Activated CD4-positive, alpha-beta T cell treated with anti-CD3 and anti-CD28 coated beads, Interleukin-2, amount 10 ng/mL, durations not matched to agents 24 days and 14 days (primary cell): Measurements from ENCODE around the gene OR7C1. TPM values are rescaled to one million over a fixed set of nuclear protein-coding genes. Genes with fewer than 3 reads are reported as not detected.
"Not testable (repeated sequence)": the region's sequence is repeated elsewhere in the genome, so short reads cannot be mapped to it uniquely, and the experiment has no call there.

Source experiments
- DNase-seq: peaks from one replicate; pipeline ENCODE4 v3.0.0; 2022
- H3K27ac Mint-ChIP-seq: one replicate; pipeline ENCODE4 v1.8.0; 2022; ENCODE audit warnings: mild to moderate bottlenecking, mixed read lengths
- H3K27me3 Mint-ChIP-seq: one replicate; pipeline ENCODE4 v1.8.0; 2022; ENCODE audit warnings: mixed read lengths
- H3K36me3 Mint-ChIP-seq: one replicate; pipeline ENCODE4 v1.8.0; 2022; ENCODE audit warnings: low read depth, mild to moderate bottlenecking, mixed read lengths
- H3K4me1 Mint-ChIP-seq: one replicate; pipeline ENCODE4 v1.8.0; 2021; ENCODE audit warnings: mixed read lengths
- H3K4me3 Mint-ChIP-seq: one replicate; pipeline ENCODE4 v1.8.0; 2022; ENCODE audit warnings: mild to moderate bottlenecking, moderate library complexity, mixed read lengths
- H3K9me3 Mint-ChIP-seq: one replicate; pipeline ENCODE4 v1.8.0; 2021; ENCODE audit warnings: mixed read lengths
- intact Hi-C: fragments of 100-400 bp; cut with micrococcal nuclease; formaldehyde crosslinking; loops from one replicate; pipeline ENCODE4 v1.15.1; 2023
- total RNA-seq: library from RNA; stranded (reverse); gene quantifications from 2 replicates; pipeline ENCODE4 v1.2.3, GENCODE V29; 2022

Gene OR7C1
- total RNA-seq, 1 donor from 2014 or later = not detected

GRCh38 chr19:14809272-14810057, 25.5 kb downstream of the OR7C1 start:
- intact Hi-C loops = no loop called here
- Mint-ChIP-seq H3K27me3 (peaks cover 2% of the 10 kb centered on the region), H3K9me3 (no peaks in the 10 kb centered on the region), H3K27ac (no peak overlapping the region), H3K4me3 (no peak overlapping the region), H3K36me3 (no peaks in the 10 kb centered on the region), H3K4me1 (no peaks in the 10 kb centered on the region)
- no peak for DNase-seq

DNA sequence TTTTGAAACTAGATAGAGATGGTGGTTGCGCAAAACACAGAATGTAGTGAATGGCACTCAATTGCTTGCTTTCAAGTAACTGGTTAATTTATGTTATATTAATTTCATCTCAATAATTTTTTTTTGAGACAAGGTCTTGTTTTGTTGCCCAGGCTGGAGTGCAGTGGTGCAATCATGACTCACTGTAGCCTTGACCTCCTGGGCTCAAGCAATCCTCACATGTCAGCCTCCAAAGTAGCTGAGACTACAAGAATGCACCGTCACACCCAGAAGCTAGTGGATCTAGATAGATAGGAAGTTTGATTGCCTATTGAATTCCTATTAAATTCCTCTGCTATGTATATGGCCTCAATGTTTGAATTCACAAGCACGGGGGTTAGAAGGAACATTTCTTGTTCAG, 30.2 kb downstream of the OR7C1 start:
- Mint-ChIP-seq H3K9me3 (no peaks in the 10 kb centered on the region), H3K27ac (no peak overlapping the region), H3K4me3 (no peak overlapping the region), H3K36me3 (no peaks in the 10 kb centered on the region), H3K4me1 (no peaks in the 10 kb centered on the region), H3K27me3 (peaks cover 2% of the 10 kb centered on the region)
- DNase-seq = no peak
- intact Hi-C loops = no loop called here

DNA sequence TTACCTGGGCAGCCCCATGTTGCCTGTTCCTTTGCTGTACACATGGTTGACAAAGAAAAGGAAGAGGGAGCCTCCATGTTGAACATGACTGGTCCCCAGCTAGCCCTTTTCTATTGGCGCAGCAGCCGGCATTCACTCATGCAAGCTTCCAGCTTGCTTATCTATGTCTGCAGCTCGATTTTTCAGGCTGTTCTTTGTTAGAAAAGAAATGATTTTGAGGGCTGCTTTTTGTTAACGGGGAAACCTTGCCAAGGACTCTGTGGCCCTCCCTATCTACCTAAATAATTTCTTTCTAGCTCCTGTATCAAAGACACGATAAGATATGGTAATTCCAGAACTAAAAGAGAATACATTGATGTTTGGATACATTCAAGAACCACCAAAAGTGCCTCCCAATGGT, 36.2 kb downstream of the OR7C1 start:
- Mint-ChIP-seq H3K36me3 (no peaks in the 10 kb centered on the region), H3K4me1 (peaks cover 4% of the 10 kb centered on the region), H3K9me3 (no peaks in the 10 kb centered on the region), H3K4me3 (no peak overlapping the region), H3K27me3 (peaks cover 4% of the 10 kb centered on the region), H3K27ac (no peak overlapping the region)
- intact Hi-C loops = no loop called here
- DNase-seq = no peak

DNA sequence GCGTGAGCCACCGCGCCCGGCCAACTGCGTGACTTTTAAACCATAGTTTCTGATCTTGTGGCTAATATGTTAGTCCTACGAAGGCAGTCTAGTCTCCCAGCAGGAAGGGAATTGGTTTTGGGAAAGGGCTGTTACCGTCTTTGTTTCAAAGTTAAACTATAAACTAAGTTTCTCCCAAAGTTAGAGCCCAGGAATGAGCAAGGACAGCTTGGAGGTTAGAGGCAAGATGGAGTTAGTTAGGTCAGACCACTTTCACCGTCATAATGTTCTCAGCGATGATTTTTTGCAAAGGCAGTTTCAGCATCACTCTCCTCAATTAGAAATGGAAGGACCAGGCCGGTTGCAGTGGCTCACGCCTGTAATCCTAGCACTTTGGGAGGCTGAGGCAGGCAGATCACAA, 39.0 kb downstream of the OR7C1 start:
- H3K27ac Mint-ChIP-seq = no peak overlapping the region
- no peak overlapping the region for H3K4me3 Mint-ChIP-seq
- H3K27me3 Mint-ChIP-seq = peaks cover 11% of the 10 kb centered on the region

GRCh38 chr19:14795078-14795721, 39.8 kb downstream of the OR7C1 start:
- H3K27ac Mint-ChIP-seq = no peak overlapping the region
- intact Hi-C loops = no loop called here
- peaks cover 4% of the 10 kb centered on the region for H3K4me1 Mint-ChIP-seq
- H3K27me3 Mint-ChIP-seq = peaks cover 11% of the 10 kb centered on the region
- H3K36me3 Mint-ChIP-seq = no peaks in the 10 kb centered on the region
- no peaks in the 10 kb centered on the region for H3K9me3 Mint-ChIP-seq
- no peak overlapping the region for H3K4me3 Mint-ChIP-seq
- DNase-seq = no peak

More for the DNA sequence above, 39.0 kb downstream of the OR7C1 start:
- no peak for DNase-seq
- H3K4me1 Mint-ChIP-seq = peaks cover 4% of the 10 kb centered on the region
- no peaks in the 10 kb centered on the region for H3K36me3 Mint-ChIP-seq
- H3K9me3 Mint-ChIP-seq = no peaks in the 10 kb centered on the region
- intact Hi-C loops = no loop called here

DNA sequence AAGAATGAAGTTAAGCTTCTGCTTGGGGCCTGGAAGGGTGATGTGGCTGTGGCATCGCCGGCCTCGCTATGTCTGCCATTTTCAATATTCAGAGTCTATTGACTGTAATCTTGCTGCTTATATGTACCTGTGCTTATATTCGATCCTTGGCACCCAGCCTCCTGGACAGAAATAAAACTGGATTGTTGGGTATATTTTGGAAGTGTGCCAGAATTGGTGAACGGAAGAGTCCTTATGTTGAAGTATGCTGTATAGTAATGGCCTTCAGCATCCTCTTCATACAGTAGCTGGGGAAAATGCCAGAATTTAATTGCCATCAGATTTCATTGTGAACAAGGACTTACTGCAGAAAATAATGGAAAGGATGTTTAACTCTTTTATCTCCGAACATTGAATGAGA, 42.7 kb downstream of the OR7C1 start:
- H3K4me3 Mint-ChIP-seq, H3K4me1 Mint-ChIP-seq, H3K9me3 Mint-ChIP-seq, intact Hi-C loops, H3K27me3 Mint-ChIP-seq, H3K36me3 Mint-ChIP-seq, DNase-seq, H3K27ac Mint-ChIP-seq: not testable (repeated sequence)

- Mint-ChIP-seq H3K27me3 (peaks cover 5% of the 10 kb centered on the region), H3K4me1 (peaks cover 12% of the 10 kb centered on the region), H3K4me3 (no peak overlapping the region), H3K27ac (no peak overlapping the region), H3K9me3 (no peaks in the 10 kb centered on the region), H3K36me3 (no peaks in the 10 kb centered on the region)
- intact Hi-C loops = loop anchor here (10.0 kb wide), 1 partner anchor 212 kb away; the partner anchor contains the start of gene NDUFB7
- peak; percentile 67 for DNase-seq
Measured at GRCh38 chr19:14786421-14786851, 48.5 kb downstream of the OR7C1 start.

- H3K36me3 Mint-ChIP-seq, DNase-seq, H3K27me3 Mint-ChIP-seq, H3K9me3 Mint-ChIP-seq: not testable (repeated sequence)
- peak overlapping the region; percentile 86 for H3K27ac Mint-ChIP-seq
- intact Hi-C loops = loop anchor here (10.0 kb wide), 1 partner anchor 210 kb away; the partner anchor contains the start of gene NDUFB7
- peaks cover 12% of the 10 kb centered on the region for H3K4me1 Mint-ChIP-seq
- H3K4me3 Mint-ChIP-seq = peak overlapping the region; percentile 13
Measured at GRCh38 chr19:14785102-14785793, 49.7 kb downstream of the OR7C1 start.

- intact Hi-C loops = loop anchor here (10.0 kb wide), 1 partner anchor 210 kb away; the partner anchor contains the start of gene NDUFB7
- H3K4me1 Mint-ChIP-seq = peaks cover 12% of the 10 kb centered on the region
- not testable (repeated sequence) for DNase-seq, H3K9me3 Mint-ChIP-seq, H3K4me3 Mint-ChIP-seq, H3K36me3 Mint-ChIP-seq, H3K27me3 Mint-ChIP-seq
- peak overlapping the region; percentile 48 for H3K27ac Mint-ChIP-seq
Measured at GRCh38 chr19:14784730-14785101, 50.3 kb downstream of the OR7C1 start.

DNA sequence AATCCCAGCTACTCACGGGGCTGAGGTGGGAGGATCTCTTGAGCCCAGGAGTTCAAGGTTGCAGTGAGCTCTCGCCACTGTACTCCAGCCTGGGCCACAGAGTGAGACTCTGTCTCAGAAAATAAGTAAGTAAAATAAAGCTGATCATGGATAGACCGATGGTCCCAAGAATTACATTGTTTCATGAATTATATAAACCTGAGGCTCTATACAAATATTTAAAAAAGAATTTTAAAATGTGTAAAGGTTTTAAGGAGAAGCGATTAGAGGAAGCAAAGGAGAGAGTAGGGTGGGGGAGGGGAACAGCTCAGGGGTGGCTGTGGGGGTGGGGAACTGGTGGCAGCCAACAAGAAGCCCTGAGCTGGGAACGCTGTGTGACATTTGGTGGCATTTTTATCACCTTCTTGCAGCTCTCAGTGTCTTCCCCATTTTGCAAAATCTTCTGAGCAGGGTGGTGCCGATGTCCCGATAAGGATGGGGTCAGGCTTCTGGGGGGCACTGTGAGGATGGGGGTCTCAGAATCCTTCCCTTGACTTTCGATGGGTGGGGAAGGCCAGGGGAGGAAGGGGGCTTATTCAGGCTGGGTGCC, 51.5 kb downstream of the OR7C1 start:
- not testable (repeated sequence) for H3K9me3 Mint-ChIP-seq

DNA sequence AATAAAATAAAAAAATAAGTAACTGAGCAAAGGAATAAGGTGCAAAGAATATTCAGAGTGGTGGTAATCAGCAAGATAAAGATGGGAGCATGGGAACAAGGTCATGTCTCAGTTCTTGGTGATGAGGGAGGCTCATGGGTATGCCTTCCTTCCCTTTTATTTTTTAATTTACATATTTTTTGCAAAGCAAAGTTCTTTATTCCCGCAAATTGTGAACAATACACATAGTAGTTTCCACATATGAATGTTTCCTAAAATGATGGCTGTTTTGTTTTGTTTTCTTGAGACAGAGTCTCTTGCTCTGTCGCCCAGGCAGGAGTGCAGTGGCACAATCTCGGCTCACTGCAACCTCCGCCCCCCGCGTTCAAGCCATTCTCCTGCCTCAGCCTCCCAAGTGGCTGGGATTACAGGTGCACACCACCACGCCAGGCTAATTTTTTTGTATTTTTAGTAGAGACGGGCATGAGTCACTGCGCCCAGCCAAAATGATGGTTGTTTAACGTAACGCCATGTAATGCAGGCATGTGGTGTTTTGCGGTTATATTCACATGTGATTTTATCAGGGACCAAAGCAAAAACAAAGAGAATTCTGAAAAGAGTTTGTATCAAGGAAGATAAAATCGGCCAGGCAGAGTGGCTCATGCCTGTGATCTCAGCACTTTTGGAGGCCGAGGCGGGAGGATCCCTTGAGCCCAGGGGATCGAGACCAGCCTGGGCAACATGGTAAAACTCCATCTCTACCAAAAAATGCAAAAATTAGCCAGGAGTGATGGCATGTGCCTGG, 52.2 kb downstream of the OR7C1 start:
- H3K27ac Mint-ChIP-seq = no peak overlapping the region

More for the DNA sequence above, 51.5 kb downstream of the OR7C1 start:
- H3K4me3 Mint-ChIP-seq, H3K36me3 Mint-ChIP-seq, H3K27me3 Mint-ChIP-seq, DNase-seq, H3K27ac Mint-ChIP-seq: not testable (repeated sequence)
- intact Hi-C loops = loop anchor here (10.0 kb wide), 1 partner anchor 209 kb away; the partner anchor contains the start of gene NDUFB7
- H3K4me1 Mint-ChIP-seq = peaks cover 12% of the 10 kb centered on the region

GRCh38 chr19:14781713-14782536, 53.1 kb downstream of the OR7C1 start:
- not testable (repeated sequence) for DNase-seq, H3K4me3 Mint-ChIP-seq, H3K36me3 Mint-ChIP-seq, H3K27me3 Mint-ChIP-seq, H3K27ac Mint-ChIP-seq, H3K9me3 Mint-ChIP-seq
- intact Hi-C loops = loop anchor here (10.0 kb wide), 1 partner anchor 207 kb away; the partner anchor contains the start of gene NDUFB7
- peaks cover 12% of the 10 kb centered on the region for H3K4me1 Mint-ChIP-seq

More for the DNA sequence above, 52.2 kb downstream of the OR7C1 start:
- no peak for DNase-seq
- H3K4me3 Mint-ChIP-seq = no peak overlapping the region
- peaks cover 12% of the 10 kb centered on the region for H3K4me1 Mint-ChIP-seq
- intact Hi-C loops = loop anchor here (10.0 kb wide), 1 partner anchor 208 kb away; the partner anchor contains the start of gene NDUFB7
- H3K36me3 Mint-ChIP-seq = no peaks in the 10 kb centered on the region
- no peaks in the 10 kb centered on the region for H3K9me3 Mint-ChIP-seq
- H3K27me3 Mint-ChIP-seq = peaks cover 5% of the 10 kb centered on the region
